Measurements from ENCODE around the gene TFAM. TPM values are rescaled to one million over a fixed set of nuclear protein-coding genes. Genes with fewer than 3 reads are reported as not detected.
A peak's percentile ranks its signal among the peaks of the same experiment; 100 is the strongest.

Gene TFAM
- total RNA-seq, 2 experiments from 2014 or later = 61.3 to 64.0 TPM

DNA sequence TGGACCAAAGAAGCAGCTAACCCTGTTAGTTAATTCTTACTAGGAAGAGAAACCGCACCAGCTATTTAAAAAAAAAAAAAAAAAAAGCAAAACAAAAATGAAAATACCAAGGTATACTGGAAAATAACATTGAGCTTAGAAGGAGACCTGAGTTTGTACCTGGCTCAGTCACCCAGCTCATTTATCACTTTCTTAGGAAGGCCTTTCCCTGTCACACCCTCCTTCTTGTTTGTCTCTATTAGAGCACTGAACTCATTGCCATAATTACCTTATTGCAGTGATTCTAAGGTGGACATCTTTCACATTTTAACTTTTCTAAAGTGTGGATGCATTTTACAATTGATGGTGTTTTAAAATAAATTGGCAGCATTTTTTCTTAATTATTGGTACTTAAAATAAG, 26.3 kb upstream of the TFAM start:
- H3K4me3 Mint-ChIP-seq = no peak overlapping the region
- DNase-seq = no peak
- no peaks in the 10 kb centered on the region for H3K9me3 Mint-ChIP-seq
- H3K4me1 Mint-ChIP-seq = peaks cover 16% of the 10 kb centered on the region
- ChIA-PET CTCF (no interaction called here), POLR2A (no interaction called here)
- H3K27me3 Mint-ChIP-seq = no peaks in the 10 kb centered on the region
- H3K27ac Mint-ChIP-seq = no peak overlapping the region
- H3K36me3 Mint-ChIP-seq (ENCODE audit: low read depth) = peaks cover 6% of the 10 kb centered on the region

DNA sequence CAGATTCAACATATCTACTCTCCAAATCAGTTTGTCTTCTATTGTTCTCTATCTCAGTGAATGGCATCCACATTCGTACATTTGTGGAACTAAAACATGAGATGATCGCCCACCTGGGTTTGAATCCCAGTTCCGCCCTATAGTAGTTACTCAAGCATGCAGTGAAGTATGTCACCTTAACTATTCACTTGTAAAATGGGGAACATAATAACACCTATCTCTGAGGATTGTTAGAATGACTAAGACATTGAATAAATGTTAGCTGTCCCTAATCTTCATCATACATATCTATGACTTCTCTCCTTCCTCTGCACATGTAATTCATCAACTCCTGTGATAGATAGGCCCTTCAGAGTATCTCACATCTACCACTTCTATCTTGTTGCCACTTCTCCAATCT, 25.7 kb upstream of the TFAM start:
- ChIA-PET POLR2A (no interaction called here), CTCF (no interaction called here)
- DNase-seq = no peak
- no peak overlapping the region for H3K4me3 Mint-ChIP-seq
- H3K27me3 Mint-ChIP-seq = no peaks in the 10 kb centered on the region
- H3K36me3 Mint-ChIP-seq (ENCODE audit: low read depth) = peaks cover 6% of the 10 kb centered on the region
- peaks cover 16% of the 10 kb centered on the region for H3K4me1 Mint-ChIP-seq
- no peak overlapping the region for H3K27ac Mint-ChIP-seq
- no peaks in the 10 kb centered on the region for H3K9me3 Mint-ChIP-seq

DNA sequence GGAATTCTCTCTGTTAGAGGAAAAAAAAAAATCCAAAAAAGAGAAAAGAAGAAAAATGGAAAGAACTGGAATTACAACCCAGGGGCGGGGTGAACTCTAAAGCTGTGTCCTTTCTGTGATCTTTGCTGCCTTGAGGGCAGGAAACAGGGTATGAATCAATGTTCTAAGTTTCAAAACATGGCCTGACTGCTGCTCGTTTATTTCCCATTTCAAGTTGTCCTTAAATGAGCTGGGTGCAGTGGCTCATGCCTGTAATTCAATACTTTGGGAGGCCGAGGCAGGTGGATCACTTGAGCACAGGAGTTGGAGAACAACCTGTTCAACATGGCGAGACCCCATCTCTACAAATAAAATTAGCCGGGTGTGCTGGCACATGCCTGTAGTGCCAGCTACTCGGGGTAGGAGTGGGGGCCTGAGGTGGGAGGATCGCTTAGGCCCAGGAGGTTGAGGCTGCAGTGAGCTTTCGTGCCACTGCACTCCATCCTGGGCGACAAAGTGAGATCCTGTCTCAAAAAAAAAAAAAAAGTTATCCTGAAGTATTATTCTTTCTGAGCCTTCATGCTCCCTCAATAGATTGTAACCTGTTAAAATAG, 24.7 kb upstream of the TFAM start:
- ChIA-PET POLR2A (no interaction called here), CTCF (interaction anchor here (0.7 to 0.8 kb wide), 2 partner anchors 24 to 202 kb away, joined by 3 read pairs; no protein-coding TSS in a partner anchor)
- H3K9me3 Mint-ChIP-seq = no peaks in the 10 kb centered on the region
- peaks cover 11% of the 10 kb centered on the region for H3K36me3 Mint-ChIP-seq (ENCODE audit: low read depth)
- H3K27me3 Mint-ChIP-seq = no peaks in the 10 kb centered on the region
- no peak overlapping the region for H3K4me3 Mint-ChIP-seq
- DNase-seq = no peak
- no peak overlapping the region for H3K27ac Mint-ChIP-seq
- H3K4me1 Mint-ChIP-seq = peaks cover 16% of the 10 kb centered on the region

DNA sequence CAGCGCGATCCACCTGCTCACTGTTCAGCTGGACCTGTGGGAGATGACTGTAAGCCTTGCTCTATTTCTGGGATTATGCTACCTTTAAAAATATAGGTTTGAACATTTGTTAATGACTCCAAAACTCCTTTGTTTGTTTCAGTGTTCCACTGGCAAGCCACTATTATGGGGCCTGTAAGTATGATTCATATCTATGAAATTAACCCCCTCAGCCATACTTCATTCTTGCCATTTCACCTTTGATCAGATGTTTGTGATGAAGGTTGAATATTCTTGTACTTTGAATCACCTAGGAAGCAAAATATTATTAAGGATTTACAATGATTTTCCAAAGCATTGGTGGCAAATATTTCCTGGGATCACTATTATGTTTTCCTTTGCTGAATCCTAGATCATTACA, 23.9 kb upstream of the TFAM start:
- ChIA-PET CTCF (no interaction called here), POLR2A (no interaction called here)
- H3K4me1 Mint-ChIP-seq = peaks cover 16% of the 10 kb centered on the region
- H3K36me3 Mint-ChIP-seq (ENCODE audit: low read depth) = peaks cover 11% of the 10 kb centered on the region
- H3K9me3 Mint-ChIP-seq = no peaks in the 10 kb centered on the region
- H3K27me3 Mint-ChIP-seq = no peaks in the 10 kb centered on the region
- no peak for DNase-seq
- no peak overlapping the region for H3K4me3 Mint-ChIP-seq
- no peak overlapping the region for H3K27ac Mint-ChIP-seq

DNA sequence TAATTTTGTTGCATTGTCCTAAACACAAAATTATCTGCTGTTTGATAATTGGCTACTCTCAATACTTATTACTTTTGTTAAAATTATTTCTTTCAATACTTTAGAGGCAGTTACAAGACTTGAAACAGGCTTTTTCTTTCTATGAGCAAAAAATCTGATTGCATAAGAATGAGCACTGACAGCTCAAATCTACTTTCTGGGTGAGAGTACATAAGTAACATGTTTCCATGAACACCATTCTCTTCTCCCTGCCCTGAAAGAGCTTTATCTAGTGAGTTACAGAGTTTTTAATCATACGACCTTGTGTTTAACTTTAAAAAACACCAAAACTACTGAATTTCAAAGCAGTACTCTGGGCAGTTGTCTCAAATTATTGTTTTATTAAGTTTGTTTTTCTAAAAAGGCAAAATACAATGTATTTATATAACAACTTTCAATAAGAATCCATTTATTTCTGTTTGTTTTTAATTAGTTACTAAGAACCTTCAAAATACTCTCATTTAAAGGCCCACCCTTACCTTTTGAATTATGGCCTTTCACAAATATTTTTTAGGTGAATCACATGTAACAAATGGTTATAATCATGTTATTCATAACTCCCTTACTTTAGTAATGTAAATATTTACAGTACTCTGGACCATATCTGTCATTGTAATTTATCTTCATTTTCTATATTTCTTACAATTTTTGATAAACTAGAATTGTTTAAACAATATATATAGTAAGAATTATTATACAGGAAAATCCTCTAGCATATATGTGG, 23.0 kb upstream of the TFAM start:
- CTCF ChIA-PET = no interaction called here
- Mint-ChIP-seq H3K27me3 (no peaks in the 10 kb centered on the region), H3K27ac (no peak overlapping the region), H3K9me3 (no peaks in the 10 kb centered on the region), H3K36me3 (ENCODE audit: low read depth) (peaks cover 11% of the 10 kb centered on the region), H3K4me1 (peaks cover 16% of the 10 kb centered on the region), H3K4me3 (no peak overlapping the region)
- POLR2A ChIA-PET = no interaction called here
- DNase-seq = no peak

DNA sequence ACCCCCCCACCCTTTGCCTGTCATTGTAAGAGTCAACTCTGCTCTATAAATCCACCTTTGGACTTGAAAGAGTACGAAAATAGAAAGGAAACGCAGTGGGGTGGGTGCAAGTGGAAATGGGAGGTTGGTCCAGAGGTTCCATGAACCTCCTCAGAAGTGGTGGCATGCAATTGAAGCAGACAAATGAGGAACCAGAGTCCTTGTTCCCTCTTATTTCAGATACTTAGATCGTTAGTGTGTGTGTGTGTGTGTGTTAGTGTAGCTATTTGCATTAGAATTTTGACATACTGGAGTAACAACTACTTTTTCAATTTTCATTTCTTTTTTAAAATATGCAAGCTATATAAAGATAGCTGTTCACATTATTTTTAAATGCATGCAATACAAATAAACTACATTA, 18.1 kb upstream of the TFAM start:
- POLR2A ChIA-PET = interaction anchor here (0.9 kb wide), 1 partner anchor 32 kb away, joined by 3 read pairs; the partner anchor contains the start of gene UBE2D1
- no peaks in the 10 kb centered on the region for H3K9me3 Mint-ChIP-seq

DNA sequence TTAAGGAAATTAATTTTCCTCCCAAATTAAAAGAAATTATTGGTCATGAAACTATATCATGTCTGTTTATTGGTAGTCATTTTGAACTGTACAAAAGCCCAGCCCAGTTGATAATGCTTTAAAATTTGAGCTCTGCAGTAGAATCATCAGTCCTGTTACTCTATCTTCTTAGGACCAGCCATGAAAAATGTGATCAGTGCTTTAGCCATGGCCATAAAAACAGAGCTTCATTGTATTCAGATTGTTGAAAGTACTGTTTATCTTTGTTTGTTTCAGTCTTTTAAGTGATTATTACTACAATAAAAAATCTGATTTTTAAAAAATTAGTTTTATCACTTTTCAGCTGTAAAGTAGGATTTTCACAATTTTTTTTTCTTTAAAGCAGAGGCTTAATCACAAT, 13.7 kb upstream of the TFAM start:
- Mint-ChIP-seq H3K27ac (no peak overlapping the region), H3K4me1 (no peaks in the 10 kb centered on the region), H3K9me3 (no peaks in the 10 kb centered on the region), H3K27me3 (no peaks in the 10 kb centered on the region), H3K4me3 (no peak overlapping the region), H3K36me3 (ENCODE audit: low read depth) (no peaks in the 10 kb centered on the region)
- POLR2A ChIA-PET = no interaction called here
- CTCF ChIA-PET = interaction anchor here (0.9 kb wide), 1 partner anchor 20 kb away, joined by 3 read pairs; no protein-coding TSS in a partner anchor
- DNase-seq = no peak

More for the DNA sequence above, 18.1 kb upstream of the TFAM start:
- Mint-ChIP-seq H3K27ac (no peak overlapping the region), H3K27me3 (no peaks in the 10 kb centered on the region), H3K4me1 (no peaks in the 10 kb centered on the region), H3K4me3 (no peak overlapping the region), H3K36me3 (ENCODE audit: low read depth) (peaks cover 7% of the 10 kb centered on the region)
- DNase-seq = no peak
- CTCF ChIA-PET = no interaction called here

DNA sequence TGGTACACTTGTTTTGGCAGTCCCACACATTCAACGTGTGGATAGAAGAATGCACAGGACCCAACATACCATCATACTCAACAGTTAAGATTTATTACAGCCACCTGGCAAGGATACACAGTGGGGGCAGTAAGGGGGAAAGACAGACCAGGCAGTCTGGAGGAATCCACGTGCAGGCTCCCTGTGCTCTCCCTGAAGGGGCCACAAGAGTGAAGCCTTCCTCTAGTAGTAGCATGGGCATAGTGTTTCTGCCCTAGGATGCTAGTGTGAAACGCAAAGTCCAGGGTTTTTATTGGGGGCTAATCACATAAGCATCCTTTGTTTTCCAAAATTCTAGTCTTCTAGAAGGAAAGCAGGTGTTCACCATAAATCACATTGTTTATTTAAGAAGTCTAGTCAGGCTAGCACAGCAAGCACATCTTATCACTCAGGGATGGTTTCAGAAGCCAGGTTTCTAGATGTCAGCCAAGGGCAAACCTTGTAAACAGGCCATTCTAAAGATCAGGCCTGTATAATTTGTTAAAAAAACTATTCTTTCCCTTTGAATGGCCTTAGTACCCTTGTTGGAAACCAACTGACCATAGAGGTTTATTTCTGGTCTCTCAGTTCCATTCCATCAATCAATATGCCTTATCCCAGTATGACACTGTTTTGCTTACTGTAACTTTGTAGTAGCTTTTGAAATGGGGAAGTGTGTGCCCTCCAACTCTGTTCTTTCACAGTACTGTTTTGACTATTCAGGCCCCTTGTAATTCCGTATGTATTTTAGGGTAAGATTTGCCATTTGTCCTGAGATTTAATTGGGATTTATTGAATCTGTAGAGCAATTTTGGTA, 12.4 kb upstream of the TFAM start:
- POLR2A ChIA-PET = no interaction called here
- CTCF ChIA-PET = no interaction called here
- H3K36me3 Mint-ChIP-seq (ENCODE audit: low read depth) = no peaks in the 10 kb centered on the region
- no peaks in the 10 kb centered on the region for H3K27me3 Mint-ChIP-seq
- H3K27ac Mint-ChIP-seq = no peak overlapping the region
- no peak for DNase-seq
- no peaks in the 10 kb centered on the region for H3K9me3 Mint-ChIP-seq
- no peaks in the 10 kb centered on the region for H3K4me1 Mint-ChIP-seq
- no peak overlapping the region for H3K4me3 Mint-ChIP-seq

DNA sequence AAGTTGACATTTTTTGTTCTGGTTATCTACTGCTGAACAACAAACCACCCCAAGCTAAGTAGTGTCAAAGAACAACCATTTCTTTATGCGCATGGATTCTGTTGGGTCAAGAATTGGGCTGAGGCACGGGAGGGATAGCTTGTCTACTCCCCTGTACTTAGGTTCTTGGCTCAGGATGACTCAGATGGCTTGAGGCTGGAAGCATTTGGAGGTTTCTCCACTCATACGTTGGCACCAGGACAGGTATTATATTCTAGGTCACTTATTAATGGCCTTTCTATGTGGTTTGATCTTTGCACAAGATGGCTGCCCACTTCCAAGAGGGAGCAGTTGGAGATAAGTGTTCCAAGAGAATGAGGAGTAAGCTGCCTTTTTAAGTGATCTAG, 11.8 kb upstream of the TFAM start:
- no peaks in the 10 kb centered on the region for H3K4me1 Mint-ChIP-seq
- CTCF ChIA-PET = no interaction called here
- H3K9me3 Mint-ChIP-seq = no peaks in the 10 kb centered on the region
- no peak overlapping the region for H3K4me3 Mint-ChIP-seq
- H3K36me3 Mint-ChIP-seq (ENCODE audit: low read depth) = no peaks in the 10 kb centered on the region
- H3K27ac Mint-ChIP-seq = no peak overlapping the region
- POLR2A ChIA-PET = no interaction called here
- no peaks in the 10 kb centered on the region for H3K27me3 Mint-ChIP-seq
- DNase-seq = no peak

DNA sequence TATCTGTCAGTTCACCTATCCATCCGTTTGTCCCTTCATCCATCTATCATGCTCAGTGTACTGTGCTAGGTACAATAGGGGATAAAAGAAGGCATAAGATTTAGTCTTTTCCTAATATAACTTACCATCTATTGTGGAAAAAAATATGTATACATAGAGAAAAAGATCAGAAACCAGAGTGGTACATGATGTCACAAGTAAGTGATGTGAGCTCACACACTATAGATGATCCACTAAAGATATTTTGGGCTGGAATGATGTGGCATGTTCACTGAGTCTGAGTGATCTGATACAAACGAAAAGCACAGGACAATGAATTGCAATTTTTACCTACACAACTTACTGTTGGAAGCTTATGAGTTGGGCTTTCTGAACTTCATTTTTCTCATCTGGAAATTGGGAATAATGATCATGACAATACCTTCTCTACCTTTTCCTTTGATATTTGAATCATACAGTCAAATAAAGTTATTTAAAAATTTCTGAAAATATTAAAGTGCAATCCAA, 2.7 kb upstream of the TFAM start:
- peaks cover 35% of the 10 kb centered on the region for H3K4me1 Mint-ChIP-seq
- H3K4me3 Mint-ChIP-seq = no peak overlapping the region
- CTCF ChIA-PET = no interaction called here
- no peak for DNase-seq
- H3K27me3 Mint-ChIP-seq = peaks cover 2% of the 10 kb centered on the region
- POLR2A ChIA-PET = no interaction called here
- H3K27ac Mint-ChIP-seq = no peak overlapping the region
- no peaks in the 10 kb centered on the region for H3K9me3 Mint-ChIP-seq
- peaks cover 6% of the 10 kb centered on the region for H3K36me3 Mint-ChIP-seq (ENCODE audit: low read depth)

DNA sequence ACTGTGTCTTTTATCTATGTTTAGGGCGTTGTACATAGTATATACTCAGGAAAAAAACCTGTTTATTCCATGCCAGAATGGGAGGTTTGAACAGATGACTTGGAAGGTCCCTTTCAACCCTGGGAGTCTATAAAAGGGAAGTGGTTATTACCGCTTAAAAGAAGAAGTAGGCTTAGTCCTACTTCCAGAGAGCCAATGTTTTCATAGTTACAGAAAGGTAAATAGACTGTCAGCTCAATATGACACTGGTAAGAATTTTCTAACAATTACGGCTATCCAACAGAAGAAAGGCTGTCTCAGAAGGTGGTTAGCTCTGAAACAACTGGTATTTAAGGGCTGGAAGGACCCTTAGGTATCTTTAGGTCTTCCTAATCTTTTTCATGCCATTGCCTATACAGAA, 1.1 kb upstream of the TFAM start:
- ChIA-PET CTCF (interaction anchor here (0.6 to 1.0 kb wide), 5 partner anchors 24 to 94 kb away, joined by 3 to 7 read pairs (median 4); partner anchors contain the start of gene UBE2D1), POLR2A (interaction anchor here (1.0 to 1.1 kb wide), 2 partner anchors 49 to 116 kb away, joined by 3 to 4 read pairs; partner anchors contain the start of gene IPMK)
- peaks cover 39% of the 10 kb centered on the region for H3K4me1 Mint-ChIP-seq
- H3K27ac Mint-ChIP-seq = peak overlapping the region; percentile 96
- H3K4me3 Mint-ChIP-seq = peak overlapping the region; percentile 99
- DNase-seq = no peak
- H3K9me3 Mint-ChIP-seq = no peaks in the 10 kb centered on the region
- peaks cover 15% of the 10 kb centered on the region for H3K36me3 Mint-ChIP-seq (ENCODE audit: low read depth)
- H3K27me3 Mint-ChIP-seq = peaks cover 2% of the 10 kb centered on the region

DNA sequence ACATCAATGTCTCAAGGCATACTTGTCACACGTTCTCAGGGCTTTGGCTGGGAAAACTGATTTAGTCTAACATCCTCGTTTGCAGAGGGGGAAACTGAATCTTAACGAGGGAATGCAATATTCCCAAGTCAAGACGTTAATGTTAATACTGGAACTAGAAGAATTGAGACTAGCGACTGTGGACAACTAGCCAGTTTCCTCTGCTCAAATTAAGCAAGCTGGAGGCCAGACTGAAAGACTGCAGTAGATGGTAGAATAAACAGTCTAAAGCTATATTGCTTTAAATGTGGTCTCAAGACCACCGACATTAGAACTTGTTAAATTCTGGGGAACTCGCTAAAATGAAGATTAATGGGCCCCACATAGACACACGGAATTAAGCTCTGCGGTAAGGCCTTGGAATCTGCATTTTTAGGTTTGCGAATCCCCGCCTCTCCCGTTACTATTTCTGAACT, 639 bp upstream of the TFAM start:
- Mint-ChIP-seq H3K4me1 (peaks cover 41% of the 10 kb centered on the region), H3K27ac (peak overlapping the region; percentile 96), H3K4me3 (peak overlapping the region; percentile 99), H3K27me3 (peaks cover 2% of the 10 kb centered on the region), H3K9me3 (no peaks in the 10 kb centered on the region), H3K36me3 (ENCODE audit: low read depth) (peaks cover 17% of the 10 kb centered on the region)
- DNase-seq = no peak
- POLR2A ChIA-PET = interaction anchor here (1.0 to 1.1 kb wide), 2 partner anchors 49 to 117 kb away, joined by 3 to 4 read pairs; partner anchors contain the start of gene IPMK
- CTCF ChIA-PET = interaction anchor here (0.6 to 1.0 kb wide), 5 partner anchors 24 to 95 kb away, joined by 3 to 7 read pairs (median 4); partner anchors contain the start of gene UBE2D1

DNA sequence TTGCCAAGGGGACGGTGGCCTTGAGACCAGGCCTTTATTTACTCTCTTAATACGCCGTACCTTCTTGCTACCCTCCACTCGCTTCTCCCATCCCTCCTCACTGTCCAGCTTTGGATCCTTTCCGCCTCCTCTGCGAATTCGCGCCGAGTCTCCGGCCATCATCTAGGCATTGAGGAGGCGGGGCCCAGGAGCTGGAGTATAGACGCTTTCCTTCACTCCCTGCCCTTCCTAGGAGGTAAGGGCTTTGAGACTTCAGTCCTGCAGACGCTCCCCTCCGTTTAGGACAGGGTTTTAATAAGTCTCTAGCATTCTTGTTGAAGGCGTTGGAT, 538 bp downstream of the TFAM start:
- Mint-ChIP-seq H3K4me3 (peak overlapping the region; percentile 99), H3K36me3 (ENCODE audit: low read depth) (peaks cover 24% of the 10 kb centered on the region), H3K27ac (peak overlapping the region; percentile 96), H3K9me3 (no peaks in the 10 kb centered on the region), H3K27me3 (peaks cover 2% of the 10 kb centered on the region), H3K4me1 (peaks cover 44% of the 10 kb centered on the region)
- peak; percentile 10 for DNase-seq
- POLR2A ChIA-PET = no interaction called here
- CTCF ChIA-PET = interaction anchor here (0.7 to 1.1 kb wide), 2 partner anchors 27 to 90 kb away, joined by 3 read pairs; no protein-coding TSS in a partner anchor
